Measurements from ENCODE around the gene BEST1.

The BEST1 gene

DNA sequence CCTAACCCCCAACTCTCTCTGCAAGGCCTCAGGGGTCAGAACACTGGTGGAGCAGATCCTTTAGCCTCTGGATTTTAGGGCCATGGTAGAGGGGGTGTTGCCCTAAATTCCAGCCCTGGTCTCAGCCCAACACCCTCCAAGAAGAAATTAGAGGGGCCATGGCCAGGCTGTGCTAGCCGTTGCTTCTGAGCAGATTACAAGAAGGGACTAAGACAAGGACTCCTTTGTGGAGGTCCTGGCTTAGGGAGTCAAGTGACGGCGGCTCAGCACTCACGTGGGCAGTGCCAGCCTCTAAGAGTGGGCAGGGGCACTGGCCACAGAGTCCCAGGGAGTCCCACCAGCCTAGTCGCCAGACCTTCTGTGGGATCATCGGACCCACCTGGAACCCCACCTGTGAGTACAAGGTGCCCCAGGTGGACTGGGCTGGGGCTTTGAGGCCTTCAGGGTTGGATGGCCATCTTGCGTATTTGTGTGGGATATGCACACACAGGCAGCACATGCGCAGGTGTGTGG, at the start of gene BEST1:
TSS of gene BEST1 (plus strand) at position 317 of the 513 bp plus-strand sequence. CDS start 1,456 bp downstream, outside the sequence.
- H3K27ac Mint-ChIP-seq: no peak within 1 kb of the TSS
- peaks cover 2% of the 10 kb centered on the region for H3K4me1 Mint-ChIP-seq (ENCODE audit: low read depth)
- no peak within 1 kb of the TSS for H3K4me3 Mint-ChIP-seq
- peaks cover 3% of the 10 kb centered on the region for H3K27me3 Mint-ChIP-seq
- no peaks in the 10 kb centered on the region for H3K9me3 Mint-ChIP-seq (ENCODE audit: low read depth)
- no peaks in the 10 kb centered on the region for H3K36me3 Mint-ChIP-seq

DNA sequence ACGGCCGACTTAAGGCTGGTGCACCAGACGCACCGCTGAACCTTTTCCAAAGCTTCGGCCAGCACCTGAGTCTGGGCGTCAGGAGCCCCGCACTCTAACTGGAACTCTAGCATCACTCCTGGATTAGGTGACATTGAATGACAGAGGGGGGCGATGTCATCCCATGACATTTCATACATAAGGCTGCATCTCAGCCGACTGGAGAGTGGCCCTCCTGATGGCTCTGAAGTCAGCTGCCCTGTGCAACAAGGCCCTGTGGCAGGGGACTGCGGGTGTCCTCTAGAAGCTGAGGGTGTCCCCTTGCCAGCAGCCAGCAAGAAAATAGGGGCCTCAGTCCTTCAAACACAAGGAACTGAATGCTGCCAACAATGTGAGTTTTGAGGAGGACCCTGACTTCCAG, 48.8 kb upstream of the BEST1 start:
- Mint-ChIP-seq H3K4me3 (no peak overlapping the region), H3K4me1 (ENCODE audit: low read depth) (peaks cover 4% of the 10 kb centered on the region), H3K9me3 (ENCODE audit: low read depth) (no peaks in the 10 kb centered on the region)

DNA sequence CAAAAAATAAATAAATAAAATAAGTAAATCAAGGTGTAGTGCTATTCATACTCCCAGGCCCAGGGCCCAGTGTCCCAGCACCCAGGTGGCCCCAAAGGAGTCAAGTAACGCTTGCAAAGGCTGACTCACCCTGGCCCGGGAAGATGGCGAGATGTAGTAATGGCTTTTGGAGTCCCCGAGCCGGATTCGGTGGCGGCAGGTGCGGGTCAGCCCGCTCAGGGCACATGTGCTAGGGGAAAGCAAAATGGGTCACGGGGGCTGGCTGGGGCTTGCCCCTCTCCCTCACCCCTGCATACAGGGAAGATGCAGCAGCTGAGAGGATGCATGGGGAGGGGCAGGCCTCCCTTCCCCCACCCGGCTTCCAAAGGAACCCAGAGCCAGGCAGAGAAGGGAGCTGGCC, 47.8 kb upstream of the BEST1 start:
- no peaks in the 10 kb centered on the region for H3K36me3 Mint-ChIP-seq
- no peaks in the 10 kb centered on the region for H3K9me3 Mint-ChIP-seq (ENCODE audit: low read depth)
- peaks cover 4% of the 10 kb centered on the region for H3K4me1 Mint-ChIP-seq (ENCODE audit: low read depth)
- H3K27me3 Mint-ChIP-seq: no peaks in the 10 kb centered on the region
- no peak overlapping the region for H3K27ac Mint-ChIP-seq
- no peak overlapping the region for H3K4me3 Mint-ChIP-seq

More for the DNA sequence above, 48.8 kb upstream of the BEST1 start:
- Mint-ChIP-seq H3K36me3 (no peaks in the 10 kb centered on the region), H3K27me3 (no peaks in the 10 kb centered on the region), H3K27ac (no peak overlapping the region)

DNA sequence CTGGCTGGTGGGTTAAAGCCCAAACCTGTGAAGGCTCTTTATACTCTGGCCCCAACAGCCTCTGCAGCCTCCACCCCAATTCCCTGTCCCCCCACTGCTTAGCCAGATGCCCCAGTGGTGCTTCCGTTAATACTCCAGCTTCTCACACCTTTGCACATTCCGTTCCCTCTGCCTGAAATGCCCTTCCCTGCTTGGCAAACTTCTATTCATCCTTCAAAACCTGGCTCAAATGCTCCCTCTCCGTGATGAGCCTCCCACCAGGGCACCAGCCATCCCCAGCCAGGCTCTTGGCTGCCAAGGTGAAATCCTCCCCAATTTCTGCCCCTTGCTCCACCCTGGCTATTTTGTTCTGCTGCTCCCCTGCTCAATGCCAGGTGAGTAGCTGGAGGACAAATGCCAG, 46.3 kb upstream of the BEST1 start:
- Mint-ChIP-seq H3K27ac (no peak overlapping the region), H3K9me3 (ENCODE audit: low read depth) (no peaks in the 10 kb centered on the region), H3K4me3 (no peak overlapping the region), H3K4me1 (ENCODE audit: low read depth) (peaks cover 4% of the 10 kb centered on the region), H3K36me3 (no peaks in the 10 kb centered on the region), H3K27me3 (no peaks in the 10 kb centered on the region)

DNA sequence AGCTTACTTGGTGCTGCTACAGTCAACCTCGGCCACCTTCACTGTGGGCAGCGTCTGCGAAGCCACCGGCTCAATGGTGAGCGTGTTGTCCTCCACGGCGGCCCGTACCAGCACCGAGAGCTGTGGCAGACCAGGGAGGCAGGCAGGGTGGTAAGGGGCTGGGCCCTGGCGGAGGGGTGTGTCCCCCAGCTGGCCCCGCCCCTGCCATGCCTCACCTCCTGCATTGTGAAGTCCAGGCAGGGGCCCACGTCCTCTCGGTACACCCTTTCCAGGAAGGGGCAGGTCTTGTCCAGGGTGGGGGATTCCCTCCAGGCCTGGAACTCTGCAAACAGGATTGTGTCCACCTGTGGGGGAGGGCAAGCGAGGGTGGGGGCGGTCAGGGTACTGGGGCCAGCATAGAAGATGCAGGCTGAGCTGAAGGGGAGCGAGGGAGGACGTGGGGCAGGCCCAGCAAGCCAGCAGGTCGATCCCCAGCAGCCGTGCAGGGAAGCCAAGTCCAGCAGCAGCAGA, 45.6 kb upstream of the BEST1 start:
- Mint-ChIP-seq H3K36me3 (no peaks in the 10 kb centered on the region), H3K9me3 (ENCODE audit: low read depth) (no peaks in the 10 kb centered on the region), H3K27ac (no peak overlapping the region), H3K4me3 (no peak overlapping the region), H3K27me3 (no peaks in the 10 kb centered on the region), H3K4me1 (ENCODE audit: low read depth) (no peaks in the 10 kb centered on the region)

DNA sequence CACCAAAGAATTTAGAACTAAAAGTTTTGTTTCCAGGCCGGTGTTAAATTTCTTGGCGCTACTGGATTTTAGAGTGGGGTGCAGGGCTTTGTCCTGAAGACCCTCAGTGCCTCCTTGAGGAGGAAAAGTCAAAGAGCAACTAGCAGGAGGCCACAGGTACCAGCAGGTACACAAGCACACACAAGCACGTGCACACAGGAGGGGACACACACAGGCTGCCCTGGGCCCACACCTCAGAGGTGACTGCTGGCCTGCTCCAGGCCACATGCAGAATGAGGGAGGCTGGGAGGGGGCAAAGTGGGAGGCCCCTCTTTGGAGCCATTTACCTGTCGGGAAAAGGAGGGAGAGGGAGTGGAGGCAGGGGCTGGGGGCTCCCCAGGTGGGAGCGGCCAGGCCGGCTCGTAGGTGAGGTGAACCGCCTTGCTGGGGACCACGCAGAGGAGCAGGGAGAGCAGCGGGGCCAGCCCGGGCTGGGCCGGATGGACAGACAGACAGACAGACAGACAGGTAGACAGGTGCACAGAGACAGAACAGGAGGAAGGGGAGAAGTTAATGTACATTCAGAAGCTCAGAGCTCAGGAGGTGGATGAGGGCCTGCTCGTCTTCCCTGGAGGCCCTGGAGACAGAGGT, 45.0 kb upstream of the BEST1 start:
- Mint-ChIP-seq H3K27me3 (no peaks in the 10 kb centered on the region), H3K4me3 (no peak overlapping the region), H3K9me3 (ENCODE audit: low read depth) (no peaks in the 10 kb centered on the region), H3K36me3 (no peaks in the 10 kb centered on the region), H3K27ac (no peak overlapping the region), H3K4me1 (ENCODE audit: low read depth) (no peaks in the 10 kb centered on the region)

DNA sequence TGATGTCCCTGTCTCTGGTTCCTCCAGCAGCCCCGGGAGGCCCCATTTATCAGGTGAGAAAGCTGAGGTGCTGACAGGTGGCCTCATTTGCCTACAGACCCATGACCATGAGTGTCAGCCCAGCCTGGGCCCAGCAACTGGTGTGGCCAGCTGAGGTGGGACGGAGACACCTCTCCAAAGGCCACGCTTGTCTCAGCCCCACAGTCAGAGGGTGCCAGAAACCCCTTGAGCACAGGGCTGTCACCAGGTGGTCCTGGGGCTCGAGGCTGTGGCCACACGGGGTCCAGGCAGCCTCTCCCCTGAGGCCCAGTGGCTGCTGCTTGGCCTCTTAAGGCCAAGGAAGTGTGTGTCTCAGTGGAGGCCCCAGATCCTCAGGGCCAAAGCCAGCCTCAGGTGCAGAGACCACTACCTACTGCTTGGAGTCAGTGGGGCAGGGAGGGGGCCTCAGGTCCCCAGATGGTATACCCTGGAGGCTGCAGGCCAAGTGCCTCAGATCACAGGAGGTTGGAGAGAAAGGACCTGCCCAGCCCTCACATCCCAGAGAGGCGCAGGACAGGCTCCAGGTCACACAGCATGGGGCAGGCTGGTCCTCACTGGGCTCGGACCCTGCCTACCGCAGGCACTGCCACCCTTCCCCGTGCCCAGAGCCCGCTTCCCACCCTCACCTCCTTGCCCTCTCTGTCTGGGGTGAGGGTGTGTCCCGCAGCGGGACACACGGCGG, 44.2 kb upstream of the BEST1 start:
- no peaks in the 10 kb centered on the region for H3K36me3 Mint-ChIP-seq
- H3K4me1 Mint-ChIP-seq (ENCODE audit: low read depth): no peaks in the 10 kb centered on the region
- no peak overlapping the region for H3K4me3 Mint-ChIP-seq
- H3K27me3 Mint-ChIP-seq: no peaks in the 10 kb centered on the region
- H3K27ac Mint-ChIP-seq: no peak overlapping the region
- no peaks in the 10 kb centered on the region for H3K9me3 Mint-ChIP-seq (ENCODE audit: low read depth)

DNA sequence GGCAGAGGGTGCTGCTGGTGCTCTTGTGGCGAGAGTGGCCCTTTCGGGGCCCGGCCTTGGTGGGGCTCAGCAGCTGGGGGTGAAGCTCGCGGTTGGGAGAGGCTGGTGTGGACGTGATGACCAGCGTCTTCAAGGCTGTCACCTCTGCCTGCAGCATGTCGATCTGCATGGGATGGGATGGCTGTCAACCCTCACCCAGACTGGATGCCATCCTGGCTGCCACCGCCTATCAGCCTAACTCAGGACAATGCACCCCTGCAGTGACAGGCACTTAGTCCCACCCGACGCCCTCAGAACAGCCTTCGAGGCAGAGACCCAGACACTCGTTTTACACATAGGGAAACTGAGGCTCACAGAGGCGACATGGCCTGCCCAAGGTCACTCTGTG, 43.6 kb upstream of the BEST1 start:
- H3K27me3 Mint-ChIP-seq: no peaks in the 10 kb centered on the region
- no peak overlapping the region for H3K4me3 Mint-ChIP-seq
- H3K4me1 Mint-ChIP-seq (ENCODE audit: low read depth): no peaks in the 10 kb centered on the region
- H3K27ac Mint-ChIP-seq: no peak overlapping the region
- no peaks in the 10 kb centered on the region for H3K9me3 Mint-ChIP-seq (ENCODE audit: low read depth)
- H3K36me3 Mint-ChIP-seq: no peaks in the 10 kb centered on the region

DNA sequence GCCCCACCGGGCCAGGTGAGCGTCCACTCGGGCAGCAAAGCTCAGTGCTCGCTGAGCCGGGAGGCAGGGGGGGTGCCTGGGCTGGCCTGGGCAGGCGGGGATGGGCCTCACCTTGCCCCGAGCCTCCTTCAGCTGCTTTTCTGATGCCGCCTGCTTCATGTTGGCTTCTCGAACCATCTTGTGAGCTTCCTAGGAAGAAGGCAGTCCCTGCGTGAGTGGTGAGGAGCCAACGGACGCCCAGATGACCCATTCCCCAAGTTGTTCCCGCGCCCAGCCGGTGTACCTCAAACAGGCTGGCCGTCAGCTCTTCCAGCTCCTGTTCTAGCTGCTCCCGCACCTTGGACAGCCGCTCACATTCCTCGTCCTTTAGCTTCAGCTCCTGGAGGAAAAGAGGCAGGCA, 42.9 kb upstream of the BEST1 start:
- H3K4me1 Mint-ChIP-seq (ENCODE audit: low read depth): no peaks in the 10 kb centered on the region
- H3K4me3 Mint-ChIP-seq: no peak overlapping the region
- no peaks in the 10 kb centered on the region for H3K27me3 Mint-ChIP-seq
- H3K36me3 Mint-ChIP-seq: no peaks in the 10 kb centered on the region
- H3K9me3 Mint-ChIP-seq (ENCODE audit: low read depth): no peaks in the 10 kb centered on the region
- no peak overlapping the region for H3K27ac Mint-ChIP-seq

DNA sequence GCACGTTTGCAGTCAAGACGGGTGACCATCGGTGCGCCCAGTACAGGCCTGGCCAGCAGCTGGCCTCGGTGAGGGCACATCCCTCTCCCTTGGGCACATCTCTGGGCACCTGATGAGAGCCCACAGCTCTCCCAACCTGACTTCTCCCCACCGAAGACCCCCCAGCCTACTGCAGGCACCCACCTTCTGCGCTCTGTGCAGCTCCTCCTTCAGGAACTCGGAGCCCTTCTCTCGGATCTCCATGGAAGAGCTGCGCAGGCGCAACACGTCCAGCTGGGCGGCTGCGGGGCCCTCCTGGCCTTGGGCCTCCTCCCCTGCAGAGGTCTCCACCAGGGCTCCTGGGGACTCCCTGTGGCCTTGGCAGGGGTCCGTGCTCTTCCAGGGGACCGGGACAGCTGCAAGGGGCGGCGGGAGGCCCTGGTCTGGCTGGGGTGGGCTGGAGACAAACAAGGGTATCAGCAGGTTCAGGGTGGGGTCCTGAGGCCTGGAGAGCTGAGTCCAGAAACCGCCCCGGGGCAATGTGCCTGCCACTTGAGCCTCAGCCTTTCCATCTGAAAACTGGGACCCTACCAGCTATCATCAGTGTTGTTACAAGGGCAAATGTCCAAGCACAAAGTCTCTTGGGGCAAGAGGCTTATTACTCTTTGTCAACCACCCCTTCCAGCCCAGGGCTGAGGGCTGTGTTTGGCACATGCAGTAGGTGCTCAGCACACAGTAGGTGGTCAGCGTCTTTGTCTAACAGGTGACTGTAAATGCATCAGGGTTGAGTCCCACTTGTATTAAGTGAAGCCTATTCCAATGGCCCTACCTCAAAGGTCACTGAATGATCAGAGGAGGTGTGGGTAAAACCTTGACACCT, 42.1 kb upstream of the BEST1 start:
- no peaks in the 10 kb centered on the region for H3K9me3 Mint-ChIP-seq (ENCODE audit: low read depth)
- H3K27ac Mint-ChIP-seq: no peak overlapping the region
- H3K36me3 Mint-ChIP-seq: no peaks in the 10 kb centered on the region

DNA sequence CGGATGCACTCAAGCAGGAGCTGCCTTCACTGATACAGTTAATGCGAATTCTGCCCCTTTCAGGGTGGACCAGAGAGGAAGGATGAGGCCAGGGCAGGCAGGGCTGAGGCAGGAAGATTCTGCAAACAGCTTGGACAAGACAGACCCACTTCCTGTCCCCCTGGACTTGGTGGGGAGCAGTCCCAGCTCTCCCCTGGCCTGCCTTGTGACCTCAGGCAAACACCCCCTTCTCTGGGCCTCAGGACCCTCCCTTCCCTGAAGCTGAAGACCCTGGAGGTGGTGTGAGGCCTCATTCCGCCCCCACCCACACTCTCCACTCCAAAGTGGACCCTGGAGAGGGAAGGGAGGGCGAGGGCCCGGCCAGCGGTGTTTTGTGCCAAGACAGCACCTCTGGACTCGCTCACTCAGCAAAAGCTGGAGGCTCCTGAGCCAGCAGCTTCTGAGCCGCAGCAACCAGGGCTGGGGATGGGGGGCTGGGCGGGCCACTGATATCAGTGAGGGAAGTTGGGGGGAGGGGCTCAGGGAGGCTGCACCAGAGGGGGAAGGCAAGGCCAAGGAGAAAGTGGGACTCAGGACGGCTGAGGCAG, 41.3 kb upstream of the BEST1 start:
- H3K27me3 Mint-ChIP-seq: peaks cover 2% of the 10 kb centered on the region
- no peak overlapping the region for H3K4me3 Mint-ChIP-seq
- no peak overlapping the region for H3K27ac Mint-ChIP-seq
- no peaks in the 10 kb centered on the region for H3K36me3 Mint-ChIP-seq
- no peaks in the 10 kb centered on the region for H3K9me3 Mint-ChIP-seq (ENCODE audit: low read depth)
- H3K4me1 Mint-ChIP-seq (ENCODE audit: low read depth): no peaks in the 10 kb centered on the region

More for the DNA sequence above, 42.1 kb upstream of the BEST1 start:
- H3K4me1 Mint-ChIP-seq (ENCODE audit: low read depth): no peaks in the 10 kb centered on the region
- H3K27me3 Mint-ChIP-seq: peaks cover 2% of the 10 kb centered on the region
- no peak overlapping the region for H3K4me3 Mint-ChIP-seq

DNA sequence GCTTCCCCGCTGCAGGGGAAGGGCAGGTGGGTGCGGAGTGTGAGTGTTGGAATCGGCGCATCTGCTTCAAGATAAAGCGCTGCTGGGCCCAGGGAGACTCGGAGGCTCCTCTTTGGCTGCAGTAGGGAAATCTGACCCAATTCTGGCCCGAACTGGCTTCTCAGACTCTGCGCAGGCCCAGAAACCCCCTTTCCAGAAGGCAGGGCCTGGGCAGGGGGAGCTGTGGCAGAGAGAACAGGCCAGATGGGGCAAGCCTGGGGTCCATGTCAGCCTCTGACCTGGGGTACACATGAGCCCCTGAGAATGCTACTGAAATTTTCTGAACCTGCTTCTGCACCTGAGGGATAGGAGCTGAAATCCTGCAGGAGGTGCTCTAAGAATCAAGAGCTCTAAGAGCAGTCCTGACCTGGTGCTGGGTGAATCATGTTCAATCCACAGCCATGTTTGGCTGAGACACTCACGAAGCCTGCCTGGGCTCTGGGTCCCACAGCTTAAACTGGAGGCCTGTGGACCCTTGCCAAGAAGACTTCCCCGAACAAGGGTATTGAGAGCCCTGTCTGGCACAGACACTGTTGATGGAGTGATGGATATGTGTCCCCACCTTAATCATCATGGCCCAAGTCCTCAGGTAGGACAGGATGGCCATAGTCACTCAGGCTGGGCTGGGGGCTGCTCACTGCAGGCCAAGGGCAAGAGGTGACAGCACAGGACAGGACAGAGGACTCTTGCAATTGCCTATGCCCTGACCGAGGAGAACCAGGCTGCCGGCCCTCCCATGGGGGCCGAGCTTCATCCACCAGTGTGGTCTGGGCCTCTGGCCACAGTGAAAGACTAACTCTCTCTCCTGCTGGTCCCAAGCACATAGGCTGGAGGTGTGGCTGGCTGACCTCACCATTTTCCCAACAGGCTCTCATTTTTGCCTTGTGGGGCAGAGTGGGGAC, 39.7 kb upstream of the BEST1 start:
- no peaks in the 10 kb centered on the region for H3K36me3 Mint-ChIP-seq
- no peak overlapping the region for H3K4me3 Mint-ChIP-seq
- no peaks in the 10 kb centered on the region for H3K4me1 Mint-ChIP-seq (ENCODE audit: low read depth)
- H3K27me3 Mint-ChIP-seq: peaks cover 9% of the 10 kb centered on the region
- no peaks in the 10 kb centered on the region for H3K9me3 Mint-ChIP-seq (ENCODE audit: low read depth)
- no peak overlapping the region for H3K27ac Mint-ChIP-seq

DNA sequence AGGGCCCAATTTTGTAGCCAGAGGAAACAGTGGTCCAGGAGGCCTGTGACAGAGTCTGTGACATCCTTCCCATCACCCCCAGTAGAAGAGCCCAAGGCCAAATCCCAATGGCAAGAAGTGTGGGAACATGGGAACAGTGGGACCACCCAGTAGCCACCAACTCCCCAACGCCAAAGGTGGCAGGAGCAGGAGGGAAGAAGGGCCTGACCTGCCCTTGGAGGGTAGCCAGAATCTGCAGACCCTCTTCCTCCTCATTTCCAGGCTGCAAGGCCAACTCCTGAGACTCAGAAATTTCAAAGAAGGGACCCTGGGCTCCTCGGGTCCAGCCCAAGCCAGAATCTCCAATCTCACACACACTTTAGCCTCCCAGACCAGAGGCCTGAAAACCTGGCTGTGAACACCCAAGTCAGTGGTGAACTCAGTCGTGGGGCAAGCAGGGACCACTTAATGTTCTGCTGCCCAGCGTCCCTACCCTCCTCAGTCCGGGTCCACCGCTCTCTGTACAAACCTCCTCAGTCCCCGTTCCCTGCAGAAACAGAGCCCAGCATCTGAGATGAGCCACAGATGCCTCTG, 38.9 kb upstream of the BEST1 start:
- peaks cover 10% of the 10 kb centered on the region for H3K27me3 Mint-ChIP-seq
- H3K4me3 Mint-ChIP-seq: no peak overlapping the region
- no peak overlapping the region for H3K27ac Mint-ChIP-seq
- H3K4me1 Mint-ChIP-seq (ENCODE audit: low read depth): no peaks in the 10 kb centered on the region
- no peaks in the 10 kb centered on the region for H3K9me3 Mint-ChIP-seq (ENCODE audit: low read depth)
- no peaks in the 10 kb centered on the region for H3K36me3 Mint-ChIP-seq

Measured in activated naive CD8-positive, alpha-beta T cell (primary cell).